Hepatocyte (in vitro differentiated cells): ENCODE measurements around the gene SYT3.

Source experiments
- EZH2 ChIP-seq: fragments of 200-600 bp; sonication (generic); IDR thresholded peaks from 2 replicates; pipeline ENCODE4 v1.6.1; 2016; ENCODE audit warnings: antibody characterized with exemption, mild to moderate bottlenecking, borderline replicate concordance
- EZH2phosphoT487 ChIP-seq: fragments of 200-600 bp; sonication (generic); IDR thresholded peaks from one replicate; pipeline ENCODE4 v1.6.1; 2018; ENCODE audit warnings: antibody characterized with exemption, mild to moderate bottlenecking, low read depth, moderate library complexity; ENCODE audit not compliant: unreplicated experiment, severe bottlenecking

- TF ChIP-seq EZH2 (no peak), EZH2phosphoT487 (no peak)
Measured at GRCh38 chr19:50601407-50602088, 38.1 kb downstream of the SYT3 start.
